Measurements from ENCODE around the gene RTN4RL1.

The RTN4RL1 gene

GRCh38 chr17:2044263-2044894 is 19.2 kb upstream of the RTN4RL1 start:
- H3K79me2 ChIP-seq (ENCODE audit: insufficient read depth, low read length): no peaks in the 10 kb centered on the region
- peaks cover 21% of the 10 kb centered on the region for H3K4me1 ChIP-seq (ENCODE audit: insufficient read depth, low read length, severe bottlenecking)
- H3K9me2 ChIP-seq (ENCODE audit: low read depth, low read length): no peaks in the 10 kb centered on the region
- no peak overlapping the region for H3K4me2 ChIP-seq (ENCODE audit: low read length)
- no peaks in the 10 kb centered on the region for H4K20me1 ChIP-seq (ENCODE audit: insufficient read depth, low read length)
- H2AFZ ChIP-seq (ENCODE audit: low read length): no peak overlapping the region
- H3K4me3 ChIP-seq (ENCODE audit: low read depth, low read length, poor library complexity, severe bottlenecking): no peak overlapping the region
- no peaks in the 10 kb centered on the region for H3F3A ChIP-seq (ENCODE audit: insufficient read depth, low read length)
- H3K27me3 ChIP-seq (ENCODE audit: insufficient read depth, low read length): no peaks in the 10 kb centered on the region
- no peak overlapping the region for H3K27ac ChIP-seq (ENCODE audit: low read depth, low read length, poor library complexity, severe bottlenecking)
- no peak overlapping the region for H3K9ac ChIP-seq (ENCODE audit: low read length)
- no peaks in the 10 kb centered on the region for H3K9me3 ChIP-seq (ENCODE audit: low read length)
- TF ChIP-seq EZH2 (IDR thresholded peaks at IDR 0.05; ENCODE audit: borderline replicate concordance, low read length) (no peak), CTCF (IDR thresholded peaks at IDR 0.05; ENCODE audit: low read length) (no peak)
- H3K36me3 ChIP-seq (ENCODE audit: insufficient read depth, low read length): peaks cover 32% of the 10 kb centered on the region

DNA sequence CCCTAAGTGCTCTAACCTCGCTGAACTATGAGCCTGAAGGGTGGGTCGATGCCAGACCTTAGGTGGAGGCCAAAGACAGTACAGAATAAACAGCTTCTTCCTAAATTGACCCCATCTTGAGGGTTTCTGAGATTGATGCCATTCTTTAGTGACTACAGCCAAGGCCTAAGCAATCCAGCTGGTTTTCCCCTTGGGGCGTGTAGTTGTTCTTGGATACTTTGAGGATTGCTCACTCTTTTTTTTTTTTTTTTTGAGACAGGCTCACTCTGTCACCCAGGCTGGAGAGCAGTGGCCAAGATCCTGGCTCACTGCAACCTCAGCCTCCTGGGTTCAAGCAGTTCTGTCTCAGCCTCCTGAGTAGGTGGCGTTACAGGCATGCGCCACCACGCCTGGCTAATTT is 18.7 kb upstream of the RTN4RL1 start:
- Histone ChIP-seq H3K9ac (ENCODE audit: low read length) (no peak overlapping the region), H3K4me1 (ENCODE audit: insufficient read depth, low read length, severe bottlenecking) (peaks cover 17% of the 10 kb centered on the region), H3K4me3 (ENCODE audit: low read depth, low read length, poor library complexity, severe bottlenecking) (no peak overlapping the region), H3K27ac (ENCODE audit: low read depth, low read length, poor library complexity, severe bottlenecking) (no peak overlapping the region), H2AFZ (ENCODE audit: low read length) (no peak overlapping the region), H3K9me3 (ENCODE audit: low read length) (no peaks in the 10 kb centered on the region), H3K9me2 (ENCODE audit: low read depth, low read length) (no peaks in the 10 kb centered on the region), H3K4me2 (ENCODE audit: low read length) (no peak overlapping the region), H3K79me2 (ENCODE audit: insufficient read depth, low read length) (no peaks in the 10 kb centered on the region), H4K20me1 (ENCODE audit: insufficient read depth, low read length) (no peaks in the 10 kb centered on the region), H3K36me3 (ENCODE audit: insufficient read depth, low read length) (peaks cover 32% of the 10 kb centered on the region), H3K27me3 (ENCODE audit: insufficient read depth, low read length) (no peaks in the 10 kb centered on the region), H3F3A (ENCODE audit: insufficient read depth, low read length) (no peaks in the 10 kb centered on the region)
- TF ChIP-seq CTCF (IDR thresholded peaks at IDR 0.05; ENCODE audit: low read length) (no peak), EZH2 (IDR thresholded peaks at IDR 0.05; ENCODE audit: borderline replicate concordance, low read length) (no peak)

GRCh38 chr17:2042933-2043332 is 17.8 kb upstream of the RTN4RL1 start:
- H3K4me1 ChIP-seq (ENCODE audit: insufficient read depth, low read length, severe bottlenecking): peaks cover 17% of the 10 kb centered on the region
- no peaks in the 10 kb centered on the region for H3K79me2 ChIP-seq (ENCODE audit: insufficient read depth, low read length)
- H3K9me2 ChIP-seq (ENCODE audit: low read depth, low read length): no peaks in the 10 kb centered on the region
- H4K20me1 ChIP-seq (ENCODE audit: insufficient read depth, low read length): no peaks in the 10 kb centered on the region
- H3K4me2 ChIP-seq (ENCODE audit: low read length): peak overlapping the region; percentile 90
- peak overlapping the region; percentile 83 for H3K4me3 ChIP-seq (ENCODE audit: low read depth, low read length, poor library complexity, severe bottlenecking)
- H3F3A ChIP-seq (ENCODE audit: insufficient read depth, low read length): no peaks in the 10 kb centered on the region
- no peak overlapping the region for H2AFZ ChIP-seq (ENCODE audit: low read length)
- no peak overlapping the region for H3K27ac ChIP-seq (ENCODE audit: low read depth, low read length, poor library complexity, severe bottlenecking)
- H3K27me3 ChIP-seq (ENCODE audit: insufficient read depth, low read length): no peaks in the 10 kb centered on the region
- H3K36me3 ChIP-seq (ENCODE audit: insufficient read depth, low read length): peaks cover 35% of the 10 kb centered on the region
- peak overlapping the region; percentile 89 for H3K9ac ChIP-seq (ENCODE audit: low read length)
- no peaks in the 10 kb centered on the region for H3K9me3 ChIP-seq (ENCODE audit: low read length)
- TF ChIP-seq CTCF (IDR thresholded peaks at IDR 0.05; ENCODE audit: low read length): no peak
- no peak for TF ChIP-seq EZH2 (IDR thresholded peaks at IDR 0.05; ENCODE audit: borderline replicate concordance, low read length)

Measured in OCI-LY1 (cell line).